NT2/D1 (cell line): Measurements from ENCODE around the gene HNRNPA0.
"Not testable (repeated sequence)": the region's sequence is repeated elsewhere in the genome, so short reads cannot be mapped to it uniquely, and the experiment has no call there.

ENCODE experiments used
- DNase-seq: peaks from one replicate; pipeline ENCODE4 v3.0.0-alpha.2; 2011; ENCODE audit warnings: low read depth, low spot score
- H3K27me3 ChIP-seq: 2 replicates; pipeline ENCODE4 v1.6.0; 2011; ENCODE audit warnings: mild to moderate bottlenecking; ENCODE audit not compliant: insufficient read length, insufficient read depth
- H3K36me3 ChIP-seq: 2 replicates; pipeline ENCODE4 v1.6.1; 2011; ENCODE audit warnings: mild to moderate bottlenecking, low read length, mixed read lengths; ENCODE audit not compliant: insufficient read depth, insufficient read length
- H3K4me1 ChIP-seq: 2 replicates; pipeline ENCODE4 v1.5.1; 2011; ENCODE audit not compliant: insufficient read depth, insufficient read length
- H3K4me3 ChIP-seq: 2 replicates; pipeline ENCODE4 v1.5.1; 2011; ENCODE audit warnings: low read depth; ENCODE audit not compliant: insufficient read length
- H3K9ac ChIP-seq: 2 replicates; pipeline ENCODE4 v1.6.0; 2011; ENCODE audit warnings: low read depth; ENCODE audit not compliant: insufficient read length
- H3K9me3 ChIP-seq: 2 replicates; pipeline ENCODE4 v1.5.1; 2011; ENCODE audit warnings: mild to moderate bottlenecking, low read length; ENCODE audit not compliant: insufficient read depth
- SUZ12 ChIP-seq: IDR thresholded peaks from 2 replicates; pipeline ENCODE4 v1.6.1; 2011; ENCODE audit not compliant: insufficient read length, insufficient read depth; ENCODE audit errors: extremely low read depth
- YY1 ChIP-seq: IDR thresholded peaks from 2 replicates; pipeline ENCODE4 v1.6.1; 2011; ENCODE audit not compliant: insufficient read length, insufficient read depth
- ZNF274 ChIP-seq: IDR thresholded peaks from 2 replicates; pipeline ENCODE4 v1.6.1; 2011; ENCODE audit warnings: mild to moderate bottlenecking, low read depth, low read length

Gene HNRNPA0

DNA sequence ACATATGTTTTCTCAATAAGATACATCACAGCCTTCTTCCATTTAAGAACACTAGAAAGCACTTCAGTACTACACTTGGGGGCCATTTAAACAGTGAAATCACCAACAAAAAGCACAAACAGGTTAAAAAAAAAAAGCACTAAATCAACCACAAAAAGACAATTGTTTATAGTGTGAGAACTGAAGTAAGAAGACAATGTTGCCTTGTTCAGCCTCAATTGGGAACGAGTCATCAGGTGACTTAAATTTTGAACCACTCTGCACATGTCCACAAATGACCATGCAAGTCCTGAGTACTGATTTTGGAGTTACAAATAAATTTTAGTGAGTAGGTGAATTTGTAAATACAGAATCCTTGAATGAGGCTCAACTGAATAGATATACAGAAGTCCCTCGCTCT, 37.2 kb upstream of the HNRNPA0 start:
- Histone ChIP-seq H3K4me1 (no peaks in the 10 kb centered on the region), H3K4me3 (no peak overlapping the region), H3K9ac (no peak overlapping the region), H3K36me3 (no peaks in the 10 kb centered on the region), H3K9me3 (no peaks in the 10 kb centered on the region), H3K27me3 (no peaks in the 10 kb centered on the region)
- TF ChIP-seq YY1 (no peak), ZNF274 (no peak), SUZ12 (no peak)
- DNase-seq, result no peak

DNA sequence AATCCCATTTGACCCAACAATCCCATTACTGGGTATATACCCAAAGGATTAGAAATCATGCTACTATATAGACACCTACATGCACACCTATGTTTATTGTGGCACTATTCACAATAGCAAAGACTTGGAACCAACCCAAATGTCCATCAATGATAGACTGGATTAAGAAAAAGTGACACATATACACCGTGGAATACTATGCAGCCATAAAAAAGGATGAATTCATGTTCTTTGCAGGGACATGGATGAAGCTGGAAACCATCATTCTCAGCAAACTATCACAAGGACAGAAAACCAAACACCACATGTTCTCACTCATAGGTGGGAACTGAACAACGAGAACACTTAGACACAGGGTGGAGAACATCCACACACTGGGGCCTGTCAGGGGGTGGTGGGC, 34.4 kb upstream of the HNRNPA0 start:
- not testable (repeated sequence) for H3K27me3 ChIP-seq, H3K9ac ChIP-seq, H3K4me1 ChIP-seq, H3K9me3 ChIP-seq, H3K36me3 ChIP-seq, DNase-seq, H3K4me3 ChIP-seq

GRCh38 chr5:137782984-137783536, 28.9 kb upstream of the HNRNPA0 start:
- Histone ChIP-seq H3K27me3 (no peaks in the 10 kb centered on the region), H3K9me3 (no peaks in the 10 kb centered on the region), H3K9ac (no peak overlapping the region), H3K36me3 (no peaks in the 10 kb centered on the region), H3K4me3 (no peak overlapping the region), H3K4me1 (no peaks in the 10 kb centered on the region)
- DNase-seq, result no peak
- TF ChIP-seq ZNF274, result no peak
- no peak for TF ChIP-seq SUZ12
- TF ChIP-seq YY1, result no peak

DNA sequence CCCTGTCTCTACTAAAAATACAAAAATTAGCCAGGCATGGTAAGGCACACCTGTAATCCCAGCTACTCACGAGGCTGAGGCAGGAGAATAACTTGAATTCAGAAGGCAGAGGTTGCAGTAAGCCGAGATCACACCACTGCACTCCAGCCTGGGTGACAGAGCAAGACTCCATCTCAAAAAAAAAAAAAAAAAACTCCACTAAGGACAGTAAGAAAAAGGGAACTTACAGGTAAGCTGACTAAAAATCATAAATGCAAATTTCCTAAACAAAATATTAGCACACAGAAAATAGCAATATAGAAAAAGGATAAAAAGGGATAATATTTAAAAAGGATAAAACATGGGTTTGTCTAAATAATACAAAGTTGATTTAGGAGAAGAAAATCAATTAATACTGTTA, 27.9 kb upstream of the HNRNPA0 start:
- Histone ChIP-seq H3K4me1 (no peaks in the 10 kb centered on the region), H3K9me3 (no peaks in the 10 kb centered on the region), H3K4me3 (no peak overlapping the region), H3K9ac (no peak overlapping the region), H3K27me3 (no peaks in the 10 kb centered on the region), H3K36me3 (no peaks in the 10 kb centered on the region)
- TF ChIP-seq ZNF274, result no peak
- no peak for TF ChIP-seq YY1
- no peak for TF ChIP-seq SUZ12
- DNase-seq, result no peak

- Histone ChIP-seq H3K9ac (no peak overlapping the region), H3K9me3 (no peaks in the 10 kb centered on the region), H3K36me3 (no peaks in the 10 kb centered on the region), H3K27me3 (no peaks in the 10 kb centered on the region), H3K4me3 (no peak overlapping the region), H3K4me1 (no peaks in the 10 kb centered on the region)
- no peak for TF ChIP-seq YY1
- no peak for TF ChIP-seq ZNF274
- no peak for TF ChIP-seq SUZ12
- DNase-seq, result peak; percentile 13
Measured at GRCh38 chr5:137778772-137779564, 24.8 kb upstream of the HNRNPA0 start.

GRCh38 chr5:137767937-137768336, 13.8 kb upstream of the HNRNPA0 start:
- not testable (repeated sequence) for H3K4me1 ChIP-seq, DNase-seq, H3K27me3 ChIP-seq, H3K36me3 ChIP-seq, H3K4me3 ChIP-seq, H3K9ac ChIP-seq
- H3K9me3 ChIP-seq, result peaks cover 15% of the 10 kb centered on the region; the same call in 1 of the 2 replicates

GRCh38 chr5:137761566-137761965, 7.4 kb upstream of the HNRNPA0 start:
- H3K9me3 ChIP-seq, result no peaks in the 10 kb centered on the region
- no peak overlapping the region for H3K4me3 ChIP-seq
- no peak overlapping the region for H3K9ac ChIP-seq
- no peaks in the 10 kb centered on the region for H3K27me3 ChIP-seq
- H3K36me3 ChIP-seq, result no peaks in the 10 kb centered on the region
- no peak for TF ChIP-seq YY1
- TF ChIP-seq ZNF274, result no peak
- no peak for TF ChIP-seq SUZ12
- no peak for DNase-seq
- no peaks in the 10 kb centered on the region for H3K4me1 ChIP-seq
